IMR-90 (cell line): ENCODE results near the gene HSPA1L. TPM values are rescaled to one million over a fixed set of nuclear protein-coding genes. Genes with fewer than 3 reads are reported as not detected.

Experiments
- ATAC-seq: fragments of 200-7000 bp; cut with Tn5 transposase; 2 replicates; pipeline ENCODE4 v1.9.1; 2020; ENCODE audit warnings: low read depth, mild to moderate bottlenecking, moderate library complexity
- Bru-seq: library from RNA; stranded (reverse); fragments of 400-500 nt; gene quantifications from one replicate; lab custom pipeline; 2021; lab: Mats Ljungman, UMichigan
- BruChase-seq, 2 experiments: library from RNA; stranded (reverse); fragments of 400-500 nt; gene quantifications; one replicate each; lab custom pipeline; 2021; lab: Mats Ljungman, UMichigan
- BruUV-seq: library from RNA; stranded (reverse); fragments of 400-500 nt; replicated peaks from 2 replicates; lab custom pipeline; 2021; lab: Mats Ljungman, UMichigan
- CTCF ChIA-PET: fragments of 300-600 bp; formaldehyde crosslinking; extraction: SDS; loops from one replicate; lab custom pipeline; 2021; ENCODE audit warnings: antibody characterized with exemption; lab: Yijun Ruan, JAX
- POLR2A ChIA-PET: fragments of 300-600 bp; sonication (Branson Sonifier 250); formaldehyde crosslinking; loops from one replicate; lab custom pipeline; 2022; ENCODE audit warnings: antibody characterized with exemption; ENCODE audit not compliant: unreplicated experiment; lab: Charles Lee
- DNase-seq: peaks from one replicate; pipeline ENCODE4 v3.0.0; 2013
- H2AFZ ChIP-seq: replicated peaks from 2 replicates; pipeline ENCODE3; 2013; ENCODE audit warnings: low read length, mild to moderate bottlenecking; ENCODE audit not compliant: poor library complexity
- H2AK5ac ChIP-seq: 2 replicates; pipeline ENCODE4 v1.6.1; 2013; ENCODE audit warnings: low read depth, low read length, inconsistent platforms
- H2AK9ac ChIP-seq: replicated peaks from 2 replicates; pipeline ENCODE3; 2013; ENCODE audit warnings: mild to moderate bottlenecking, low read depth, low read length, moderate library complexity; ENCODE audit not compliant: poor library complexity
- H2BK120ac ChIP-seq: 2 replicates; pipeline ENCODE4 v1.6.1; 2013; ENCODE audit warnings: low read depth, low read length, inconsistent platforms
- H2BK15ac ChIP-seq: 3 replicates; pipeline ENCODE4 v1.6.1; 2013; ENCODE audit warnings: low read depth, low read length, inconsistent platforms
- H2BK20ac ChIP-seq: 2 replicates; pipeline ENCODE4 v1.6.1; 2013; ENCODE audit warnings: low read depth, mild to moderate bottlenecking, inconsistent platforms, low read length, moderate library complexity
- H2BK5ac ChIP-seq: 2 replicates; pipeline ENCODE4 v1.6.1; 2013; ENCODE audit warnings: mild to moderate bottlenecking, low read depth, low read length, inconsistent platforms; ENCODE audit not compliant: poor library complexity, severe bottlenecking
- H3K14ac ChIP-seq: replicated peaks from 2 replicates; pipeline ENCODE4 v1.6.1; 2013; ENCODE audit warnings: low read depth, low read length, inconsistent platforms
- H3K18ac ChIP-seq: 2 replicates; pipeline ENCODE4 v1.6.1; 2013; ENCODE audit warnings: low read depth, low read length, control low read depth
- H3K23ac ChIP-seq: 2 replicates; pipeline ENCODE4 v1.6.1; 2013; ENCODE audit warnings: low read depth, low read length, inconsistent platforms
- H3K27ac ChIP-seq: 2 replicates; pipeline ENCODE4 v1.5.1; 2013; ENCODE audit warnings: mild to moderate bottlenecking, control low read depth, low read length; ENCODE audit not compliant: insufficient read depth
- H3K27me3 ChIP-seq: 2 replicates; pipeline ENCODE4 v1.6.1; 2013; ENCODE audit warnings: low read length; ENCODE audit not compliant: control insufficient read depth, insufficient read depth
- H3K36me3 ChIP-seq: 2 replicates; pipeline ENCODE4 v1.6.1; 2013; ENCODE audit warnings: low read length, mixed read lengths; ENCODE audit not compliant: control insufficient read depth, insufficient read depth
- H3K4ac ChIP-seq: 2 replicates; pipeline ENCODE4 v1.6.1; 2013; ENCODE audit warnings: low read depth, low read length, inconsistent platforms
- H3K4me1 ChIP-seq: 2 replicates; pipeline ENCODE4 v1.6.1; 2013; ENCODE audit warnings: low read length, mixed read lengths; ENCODE audit not compliant: control insufficient read depth, insufficient read depth
- H3K4me2 ChIP-seq: 2 replicates; pipeline ENCODE4 v1.6.1; 2013; ENCODE audit warnings: low read depth, mild to moderate bottlenecking, control low read depth, low read length, moderate library complexity
- H3K4me3 ChIP-seq: 2 replicates; pipeline ENCODE4 v1.5.1; 2013; ENCODE audit warnings: low read depth, mild to moderate bottlenecking, control low read depth, low read length, moderate library complexity; ENCODE audit not compliant: insufficient read depth
- H3K56ac ChIP-seq: 2 replicates; pipeline ENCODE4 v1.6.1; 2013; ENCODE audit warnings: low read length, inconsistent platforms; ENCODE audit not compliant: insufficient read depth; ENCODE audit errors: extremely low read depth
- H3K79me1 ChIP-seq, 2 experiments: 2 replicates each; pipeline ENCODE4 v1.6.1; 2013; ENCODE audit warnings: low read length in 2 of 2, inconsistent platforms in 1 of 2, low read depth in 1 of 2
- H3K9ac ChIP-seq: 2 replicates; pipeline ENCODE4 v1.6.1; 2013; ENCODE audit warnings: low read depth, low read length, control low read depth
- H3K9me1 ChIP-seq: 2 replicates; pipeline ENCODE4 v1.6.1; 2013; ENCODE audit warnings: low read length, inconsistent platforms; ENCODE audit not compliant: insufficient read depth
- H3K9me3 ChIP-seq: 2 replicates; pipeline ENCODE4 v1.6.1; 2013; ENCODE audit warnings: low read length; ENCODE audit not compliant: control insufficient read depth, insufficient read depth
- H4K20me1 ChIP-seq: 2 replicates; pipeline ENCODE4 v1.6.1; 2013; ENCODE audit warnings: low read length, inconsistent platforms; ENCODE audit not compliant: insufficient read depth
- H4K5ac ChIP-seq: 2 replicates; pipeline ENCODE4 v1.6.1; 2013; ENCODE audit warnings: mild to moderate bottlenecking, low read depth, low read length, control low read depth
- H4K8ac ChIP-seq, 2 experiments: 2 replicates each; pipeline ENCODE4 v1.6.1; 2013; ENCODE audit warnings: low read depth in 2 of 2, low read length in 2 of 2, control low read depth in 1 of 2, inconsistent platforms in 1 of 2
- H4K91ac ChIP-seq: 2 replicates; pipeline ENCODE4 v1.6.1; 2013; ENCODE audit warnings: low read depth, low read length, inconsistent platforms; ENCODE audit not compliant: insufficient read depth
- CHD1 ChIP-seq: IDR thresholded peaks from 2 replicates; pipeline ENCODE4 v1.6.1; 2012; ENCODE audit warnings: low read depth, low read length, improper control_type of control experiment
- MAFK ChIP-seq: IDR thresholded peaks from 2 replicates; pipeline ENCODE4 v1.6.1; 2012; ENCODE audit warnings: low read depth, low read length, improper control_type of control experiment
- MAZ ChIP-seq: IDR thresholded peaks from 2 replicates; pipeline ENCODE4 v1.6.1; 2012; ENCODE audit warnings: low read depth, mild to moderate bottlenecking, low read length, improper control_type of control experiment, moderate library complexity, borderline replicate concordance
- MXI1 ChIP-seq: IDR thresholded peaks from 2 replicates; pipeline ENCODE4 v1.6.1; 2012; ENCODE audit warnings: low read depth, mild to moderate bottlenecking, low read length, moderate library complexity, borderline replicate concordance
- POLR2A ChIP-seq: IDR thresholded peaks from 2 replicates; pipeline ENCODE4 v1.6.1; 2012; ENCODE audit warnings: mild to moderate bottlenecking, low read depth, low read length
- RFX5 ChIP-seq: IDR thresholded peaks from 2 replicates; pipeline ENCODE4 v1.8.0; 2012; ENCODE audit warnings: low read depth, mild to moderate bottlenecking, low read length, moderate library complexity
- WGBS, 2 experiments: methylation state at CpG; one replicate each; pipeline versions ENCODE4 v1.1.5 to v1.1.7; 2013; ENCODE audit warnings: missing lambda C conversion rate in 2 of 2; ENCODE audit not compliant: insufficient read length in 1 of 2; ENCODE audit errors: extremely low coverage in 2 of 2; 5-methylcytosine and 5-hydroxymethylcytosine counted together
- dilution Hi-C: fragments of 300-500 bp; cut with HindIII; formaldehyde crosslinking; loops from one replicate; pipeline ENCODE4 v1.14.3; 2018; ENCODE audit warnings: low sequenced_read_pairs; ENCODE audit not compliant: unreplicated experiment
- in situ Hi-C: fragments of 300-500 bp; cut with MboI; formaldehyde crosslinking; loops from 3 replicates; pipeline ENCODE4 v1.14.3; 2019; ENCODE audit warnings: low sequenced_read_pairs, inconsistent platforms, mixed read lengths
- intact Hi-C: fragments of 100-400 bp; cut with micrococcal nuclease; formaldehyde crosslinking; loops from 2 replicates; pipeline ENCODE4 v1.10.0; 2022
- long read RNA-seq: library from polyadenylated mRNA; unstranded; transcript quantifications from one replicate; pipeline ENCODE4 v2.0.0, GENCODE V29; 2021; ENCODE audit not compliant: unreplicated experiment
- polyA plus RNA-seq, 3 experiments: library from polyadenylated mRNA; depleted of rRNA; stranded (reverse); fragments of >200 nt; gene quantifications; 2 replicates each; pipeline ENCODE4 v1.2.3, GENCODE V29; 2012; ENCODE audit warnings: low replicate concordance in 1 of 3
- total RNA-seq: library from RNA; depleted of rRNA; stranded (reverse); fragments of >200 nt; gene quantifications from 2 replicates; pipeline ENCODE4 v1.2.3, GENCODE V29; 2012; rRNA removed

The HSPA1L gene
- 1.3 and 1.4 TPM in 2 replicates for total RNA-seq
- 0.97 and 1.0 TPM in 2 replicates for polyA plus RNA-seq (2012; rRNA removed)
- 0.45 and 0.54 TPM in 2 replicates for polyA plus RNA-seq (2012; cell fraction: cytosol; rRNA removed)
- 0.27 and 0.68 TPM in 2 replicates for polyA plus RNA-seq (2012; cell fraction: nucleus; rRNA removed; ENCODE audit: low replicate concordance)
- Bru-seq, nascent RNA: percentile 31 among the genes with signal in this experiment
- BruChase-seq, experiment 1, labeled RNA remaining after a 6-hour chase: percentile 35 among the genes with signal in this experiment
- percentile 35 among the genes with signal in this experiment for BruChase-seq, experiment 2, labeled RNA remaining after a 2-hour chase
- long read RNA-seq, partial matches to known transcripts: 0 of 2 reads
- long read RNA-seq, other reads (novel, unspliced or antisense): 0 of 2 reads

DNA sequence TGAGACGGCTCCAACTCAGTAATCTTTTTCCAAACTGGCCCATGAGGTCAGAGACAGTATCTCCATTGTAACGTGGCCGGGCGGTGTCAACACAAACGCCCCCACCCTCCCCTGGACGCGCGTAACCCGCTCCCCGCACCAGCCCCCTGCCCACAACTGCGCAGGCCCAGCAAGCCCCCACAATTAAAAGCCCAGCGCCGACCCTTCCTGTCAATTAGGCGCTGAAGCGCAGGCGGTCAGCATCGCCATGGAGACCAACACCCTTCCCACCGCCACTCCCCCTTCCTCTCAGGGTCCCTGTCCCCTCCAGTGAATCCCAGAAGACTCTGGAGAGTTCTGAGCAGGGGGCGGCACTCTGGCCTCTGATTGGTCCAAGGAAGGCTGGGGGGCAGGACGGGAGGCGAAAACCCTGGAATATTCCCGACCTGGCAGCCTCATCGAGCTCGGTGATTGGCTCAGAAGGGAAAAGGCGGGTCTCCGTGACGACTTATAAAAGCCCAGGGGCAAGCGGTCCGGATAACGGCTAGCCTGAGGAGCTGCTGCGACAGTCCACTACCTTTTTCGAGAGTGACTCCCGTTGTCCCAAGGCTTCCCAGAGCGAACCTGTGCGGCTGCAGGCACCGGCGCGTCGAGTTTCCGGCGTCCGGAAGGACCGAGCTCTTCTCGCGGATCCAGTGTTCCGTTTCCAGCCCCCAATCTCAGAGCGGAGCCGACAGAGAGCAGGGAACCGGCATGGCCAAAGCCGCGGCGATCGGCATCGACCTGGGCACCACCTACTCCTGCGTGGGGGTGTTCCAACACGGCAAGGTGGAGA lies at the start of gene HSPA1L, which contains the start of gene HSPA1A:
Gene HSPA1L (minus strand): TSS at position 259 of the 814 bp plus-strand sequence. CDS start 3,311 bp downstream, outside the sequence.
Gene HSPA1A (plus strand): TSS at position 519 of the 814 bp plus-strand sequence. CDS start 214 bp downstream, at position 733.
- TF ChIP-seq MAZ (peak; percentile 47; the same call in 1 of the 2 replicates), MXI1 (no peak), CHD1 (no peak), RFX5 (0 out of 2 replicates have a peak, but pooled peaks have one; percentile 5), MAFK (no peak), POLR2A (peak; percentile 99)
- peak within 1 kb of the TSS; percentile 98 for H3K14ac ChIP-seq
- no TSS peak for BruUV-seq
- no peak within 1 kb of the TSS for H2BK20ac ChIP-seq
- peak within 1 kb of the TSS; percentile 100 for H2AK9ac ChIP-seq
- WGBS, 2 experiments: 0% methylated on average over 10 of the region's 56 CpGs; no CpG with 5 or more reads in 1 of the 2 experiments
- intact Hi-C loops: no loop called here
- H3K4me2 ChIP-seq: peak within 1 kb of the TSS; percentile 96
- ChIA-PET CTCF (no interaction called here), POLR2A (interaction anchor here (1.2 to 2.0 kb wide), 2 partner anchors 9 to 12 kb away, joined by 10 to 11 read pairs; partner anchors contain the start of genes HSPA1B and LSM2)
- DNase-seq (peak; percentile 95), ATAC-seq (peak; percentile 89)
- H3K27ac ChIP-seq: peak within 1 kb of the TSS; percentile 98
- H2AFZ ChIP-seq: peak within 1 kb of the TSS; percentile 90
- H2BK5ac ChIP-seq: peak within 1 kb of the TSS; percentile 91
- H3K36me3 ChIP-seq: no peaks in the 10 kb centered on the region
- H3K18ac ChIP-seq: peak within 1 kb of the TSS; percentile 79
- H3K79me1 ChIP-seq: peaks cover 8 to 29% of the 10 kb centered on the region in 2 experiments
- peak within 1 kb of the TSS; percentile 94; the same call in 1 of the 3 replicates for H2BK15ac ChIP-seq
- H3K4me1 ChIP-seq: peaks cover 3% of the 10 kb centered on the region
- H3K9me3 ChIP-seq: no peaks in the 10 kb centered on the region
- H3K56ac ChIP-seq: peak within 1 kb of the TSS; percentile 97
- H3K9ac ChIP-seq: peak within 1 kb of the TSS; percentile 84
- peak within 1 kb of the TSS; percentile 83 to 99 for H4K8ac ChIP-seq
- peak within 1 kb of the TSS; percentile 97 for H3K4ac ChIP-seq
- H3K4me3 ChIP-seq: peak within 1 kb of the TSS; percentile 66
- peak within 1 kb of the TSS; percentile 98 for H4K5ac ChIP-seq
- no peaks in the 10 kb centered on the region; the same call in none of the 2 replicates for H3K9me1 ChIP-seq
- no peaks in the 10 kb centered on the region for H3K27me3 ChIP-seq
- H2AK5ac ChIP-seq: peak within 1 kb of the TSS; percentile 94
- H3K23ac ChIP-seq: peak within 1 kb of the TSS; percentile 82
- in situ Hi-C loops: no loop called here
- dilution Hi-C loops: no loop called here
- peak within 1 kb of the TSS; percentile 96 for H4K91ac ChIP-seq
- peak within 1 kb of the TSS; percentile 82 for H2BK120ac ChIP-seq
- no peaks in the 10 kb centered on the region; the same call in 1 of the 2 replicates for H4K20me1 ChIP-seq
